ENCODE measurements around the gene ASXL1. TPM values are rescaled to one million over a fixed set of nuclear protein-coding genes. Genes with fewer than 3 reads are reported as not detected.

Gene ASXL1
- total RNA-seq, 4 donors from 2014 or later, result 43.5 to 79.8 (median 58.4) TPM

DNA sequence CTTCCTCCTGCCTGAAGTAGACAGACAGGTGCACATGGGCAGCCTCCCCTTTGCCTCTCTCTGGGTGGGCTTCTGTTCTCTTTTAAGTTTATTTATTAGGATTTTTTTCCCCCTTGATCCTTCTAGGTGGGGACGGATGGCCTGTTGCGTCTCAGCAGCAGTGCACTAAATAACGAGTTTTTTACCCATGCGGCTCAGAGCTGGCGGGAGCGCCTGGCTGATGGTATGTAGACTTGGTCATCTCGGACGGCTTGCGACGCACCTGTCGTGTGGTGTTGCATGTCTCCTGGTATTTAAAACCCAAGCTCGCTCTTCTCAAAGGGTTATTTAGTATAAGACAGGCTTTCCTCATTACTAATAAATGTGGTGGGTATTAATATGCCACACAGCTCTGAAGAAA, 73.3 kb downstream of the ASXL1 start:
- Histone ChIP-seq H3K27ac (no peak overlapping the region), H3K36me3 (peaks cover 7 to 92% of the 10 kb centered on the region in 2 donors), H3K4me3 (no peak overlapping the region), H3K27me3 (no peaks in the 10 kb centered on the region), H3K4me1 (no peaks in the 10 kb centered on the region), H3K9me3 (no peaks in the 10 kb centered on the region)
- no peak for ATAC-seq
- 85% methylated on average over 3 of the region's 12 CpGs; no CpG with 5 or more reads in 1 of the 2 donors for WGBS, 2 donors (ENCODE audit: low coverage in 1 of 2)
- TF ChIP-seq POLR2A (IDR thresholded peaks at IDR 0.05) (no peak), EP300 (IDR thresholded peaks at IDR 0.05) (no peak), POLR2AphosphoS5 (IDR thresholded peaks at IDR 0.05) (no peak)
- TF ChIP-seq, protein P1, sequence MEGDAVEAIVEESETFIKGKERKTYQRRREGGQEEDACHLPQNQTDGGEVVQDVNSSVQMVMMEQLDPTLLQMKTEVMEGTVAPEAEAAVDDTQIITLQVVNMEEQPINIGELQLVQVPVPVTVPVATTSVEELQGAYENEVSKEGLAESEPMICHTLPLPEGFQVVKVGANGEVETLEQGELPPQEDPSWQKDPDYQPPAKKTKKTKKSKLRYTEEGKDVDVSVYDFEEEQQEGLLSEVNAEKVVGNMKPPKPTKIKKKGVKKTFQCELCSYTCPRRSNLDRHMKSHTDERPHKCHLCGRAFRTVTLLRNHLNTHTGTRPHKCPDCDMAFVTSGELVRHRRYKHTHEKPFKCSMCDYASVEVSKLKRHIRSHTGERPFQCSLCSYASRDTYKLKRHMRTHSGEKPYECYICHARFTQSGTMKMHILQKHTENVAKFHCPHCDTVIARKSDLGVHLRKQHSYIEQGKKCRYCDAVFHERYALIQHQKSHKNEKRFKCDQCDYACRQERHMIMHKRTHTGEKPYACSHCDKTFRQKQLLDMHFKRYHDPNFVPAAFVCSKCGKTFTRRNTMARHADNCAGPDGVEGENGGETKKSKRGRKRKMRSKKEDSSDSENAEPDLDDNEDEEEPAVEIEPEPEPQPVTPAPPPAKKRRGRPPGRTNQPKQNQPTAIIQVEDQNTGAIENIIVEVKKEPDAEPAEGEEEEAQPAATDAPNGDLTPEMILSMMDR (IDR thresholded peaks at IDR 0.05), result no peak

DNA sequence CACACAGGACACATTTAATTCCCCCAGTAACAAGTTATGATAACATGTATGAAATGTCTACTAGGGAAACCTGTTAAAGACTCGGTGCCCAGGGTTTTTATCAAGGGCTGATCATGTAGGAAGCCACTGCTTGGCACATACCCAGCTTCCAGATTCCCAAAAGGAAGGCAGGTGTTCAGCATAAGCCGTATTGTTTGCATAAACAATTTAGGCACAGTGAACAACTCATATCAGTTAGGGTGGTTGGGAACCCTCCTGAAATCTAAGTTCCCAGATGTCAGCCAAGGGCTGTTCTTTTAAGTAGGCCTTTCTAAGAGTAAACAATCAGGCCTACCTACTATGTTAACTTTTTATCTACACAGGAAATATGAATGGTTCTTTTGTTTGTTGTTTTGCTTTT, 74.1 kb downstream of the ASXL1 start:
- Histone ChIP-seq H3K4me1 (no peaks in the 10 kb centered on the region), H3K27ac (no peak overlapping the region), H3K27me3 (no peaks in the 10 kb centered on the region), H3K9me3 (no peaks in the 10 kb centered on the region), H3K36me3 (peaks cover 7 to 100% of the 10 kb centered on the region in 2 donors), H3K4me3 (no peak overlapping the region)
- TF ChIP-seq, protein P1 (IDR thresholded peaks at IDR 0.05), result no peak
- 37 to 53% methylated on average over 2 of the region's 2 CpGs for WGBS, 2 donors (ENCODE audit: low coverage in 1 of 2)
- no peak for ATAC-seq

DNA sequence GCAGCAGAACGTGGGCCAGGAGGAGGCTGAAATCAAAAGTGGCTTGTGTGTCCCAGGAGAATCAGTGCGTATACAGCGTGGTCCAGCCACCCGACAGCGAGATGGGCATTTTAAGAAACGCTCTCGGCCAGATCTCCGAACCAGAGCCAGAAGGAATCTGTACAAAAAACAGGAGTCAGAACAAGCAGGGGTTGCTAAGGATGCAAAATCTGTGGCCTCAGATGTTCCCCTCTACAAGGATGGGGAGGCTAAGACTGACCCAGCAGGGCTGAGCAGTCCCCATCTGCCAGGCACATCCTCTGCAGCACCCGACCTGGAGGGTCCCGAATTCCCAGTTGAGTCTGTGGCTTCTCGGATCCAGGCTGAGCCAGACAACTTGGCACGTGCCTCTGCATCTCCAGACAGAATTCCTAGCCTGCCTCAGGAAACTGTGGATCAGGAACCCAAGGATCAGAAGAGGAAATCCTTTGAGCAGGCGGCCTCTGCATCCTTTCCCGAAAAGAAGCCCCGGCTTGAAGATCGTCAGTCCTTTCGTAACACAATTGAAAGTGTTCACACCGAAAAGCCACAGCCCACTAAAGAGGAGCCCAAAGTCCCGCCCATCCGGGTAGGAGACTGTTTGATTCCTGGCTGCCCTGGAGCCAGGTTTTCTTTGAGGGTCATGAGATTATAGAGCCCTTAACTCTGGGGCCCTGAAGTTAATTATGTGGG, 75.3 kb downstream of the ASXL1 start:
- Histone ChIP-seq H3K27me3 (no peaks in the 10 kb centered on the region), H3K27ac (peak overlapping the region in 2 of 4 donors; percentile 20), H3K9me3 (no peaks in the 10 kb centered on the region), H3K4me1 (peaks cover 0 to under 1% (median 0%) of the 10 kb centered on the region in 3 donors), H3K4me3 (no peak overlapping the region), H3K36me3 (peaks cover 7 to 100% of the 10 kb centered on the region in 2 donors)
- 70 to 83% methylated on average over 12 to 14 of the region's 20 CpGs for WGBS, 2 donors (ENCODE audit: low coverage in 1 of 2)
- peak; percentile 45 for ATAC-seq
- TF ChIP-seq EP300 (IDR thresholded peaks at IDR 0.05) (no peak), POLR2AphosphoS5 (IDR thresholded peaks at IDR 0.05) (peak; percentile 12)
- TF ChIP-seq, protein P1 (IDR thresholded peaks at IDR 0.05), result no peak

DNA sequence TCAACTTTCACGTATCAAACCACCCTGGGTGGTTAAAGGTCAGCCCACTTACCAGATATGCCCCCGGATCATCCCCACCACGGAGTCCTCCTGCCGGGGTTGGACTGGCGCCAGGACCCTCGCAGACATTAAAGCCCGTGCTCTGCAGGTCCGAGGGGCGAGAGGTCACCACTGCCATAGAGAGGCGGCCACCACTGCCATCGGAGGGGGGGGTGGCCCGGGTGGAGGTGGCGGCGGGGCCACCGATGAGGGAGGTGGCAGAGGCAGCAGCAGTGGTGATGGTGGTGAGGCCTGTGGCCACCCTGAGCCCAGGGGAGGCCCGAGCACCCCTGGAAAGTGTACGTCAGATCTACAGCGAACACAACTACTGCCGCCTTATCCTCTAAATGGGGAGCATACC, 76.3 kb downstream of the ASXL1 start:
- 100% methylated on average over 1 of the region's 19 CpGs; no CpG with 5 or more reads in 1 of the 2 donors for WGBS, 2 donors (ENCODE audit: low coverage in 1 of 2)

DNA sequence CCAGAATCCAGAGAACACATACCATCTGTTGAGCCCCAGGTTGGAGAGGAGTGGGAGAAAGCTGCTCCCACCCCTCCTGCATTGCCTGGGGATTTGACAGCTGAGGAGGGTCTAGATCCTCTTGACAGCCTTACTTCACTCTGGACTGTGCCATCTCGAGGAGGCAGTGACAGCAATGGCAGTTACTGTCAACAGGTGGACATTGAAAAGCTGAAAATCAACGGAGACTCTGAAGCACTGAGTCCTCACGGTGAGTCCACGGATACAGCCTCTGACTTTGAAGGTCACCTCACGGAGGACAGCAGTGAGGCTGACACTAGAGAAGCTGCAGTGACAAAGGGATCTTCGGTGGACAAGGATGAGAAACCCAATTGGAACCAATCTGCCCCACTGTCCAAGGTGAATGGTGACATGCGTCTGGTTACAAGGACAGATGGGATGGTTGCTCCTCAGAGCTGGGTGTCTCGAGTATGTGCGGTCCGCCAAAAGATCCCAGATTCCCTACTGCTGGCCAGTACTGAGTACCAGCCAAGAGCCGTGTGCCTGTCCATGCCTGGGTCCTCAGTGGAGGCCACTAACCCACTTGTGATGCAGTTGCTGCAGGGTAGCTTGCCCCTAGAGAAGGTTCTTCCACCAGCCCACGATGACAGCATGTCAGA, 77.4 kb downstream of the ASXL1 start:
- H3K36me3 ChIP-seq, result peaks cover 0 to 100% of the 10 kb centered on the region in 2 donors
- no peak overlapping the region for H3K27ac ChIP-seq
- peaks cover 0 to 3% (median 0%) of the 10 kb centered on the region in 3 donors for H3K4me1 ChIP-seq
- no peak overlapping the region for H3K4me3 ChIP-seq
- no peaks in the 10 kb centered on the region for H3K27me3 ChIP-seq
- WGBS, 2 donors (ENCODE audit: low coverage in 1 of 2), result 100% methylated on average over 1 of the region's 12 CpGs; no CpG with 5 or more reads in 1 of the 2 donors
- TF ChIP-seq POLR2A (IDR thresholded peaks at IDR 0.05) (no peak), EP300 (IDR thresholded peaks at IDR 0.05) (no peak), POLR2AphosphoS5 (IDR thresholded peaks at IDR 0.05) (no peak)
- TF ChIP-seq, protein P1 (IDR thresholded peaks at IDR 0.05), result no peak
- H3K9me3 ChIP-seq, result no peaks in the 10 kb centered on the region
- no peak for ATAC-seq

More for the DNA sequence above, 76.3 kb downstream of the ASXL1 start:
- peaks cover 7 to 100% of the 10 kb centered on the region in 2 donors for H3K36me3 ChIP-seq
- no peak for TF ChIP-seq POLR2A (IDR thresholded peaks at IDR 0.05)
- peak overlapping the region in 1 of 4 donors; percentile 12 for H3K27ac ChIP-seq
- no peak overlapping the region for H3K4me3 ChIP-seq
- H3K4me1 ChIP-seq, result peaks cover 0 to 3% (median 0%) of the 10 kb centered on the region in 3 donors
- H3K9me3 ChIP-seq, result no peaks in the 10 kb centered on the region
- no peak for ATAC-seq
- no peaks in the 10 kb centered on the region for H3K27me3 ChIP-seq

All from gastroesophageal sphincter (tissue), 4 donors.